ENCODE data around the gene RAB27A. TPM values are rescaled to one million over a fixed set of nuclear protein-coding genes. Genes with fewer than 3 reads are reported as not detected.

Gene RAB27A
- total and polyA plus RNA-seq, 7 donors = 13.0 to 194 (median 27.7) TPM

- TF ChIP-seq POLR2AphosphoS5 (IDR thresholded peaks at IDR 0.05) (no peak), CTCF (IDR thresholded peaks at IDR 0.05) (no peak), POLR2A (IDR thresholded peaks at IDR 0.05) (no peak), EP300 (IDR thresholded peaks at IDR 0.05) (no peak)
- Histone ChIP-seq H3K27ac (no peak overlapping the region), H3K27me3 (no peaks in the 10 kb centered on the region), H3K9me3 (no peaks in the 10 kb centered on the region), H3K36me3 (peaks cover 0 to 66% (median 2%) of the 10 kb centered on the region in 4 donors), H3K4me3 (no peak overlapping the region), H3K4me1 (peaks cover 0 to 5% (median 0%) of the 10 kb centered on the region in 4 donors)
- intact Hi-C loops (cut with DNase I) = no loop called here
- DNase-seq = no peak
These were observed 64.7 kb downstream of the RAB27A start for GRCh38 chr15:55224892-55225291.

GRCh38 chr15:55222588-55222987 lies 67.0 kb downstream of the RAB27A start:
- Histone ChIP-seq H3K36me3 (peaks cover 0 to 52% (median 2%) of the 10 kb centered on the region in 4 donors), H3K9me3 (no peaks in the 10 kb centered on the region), H3K27me3 (no peaks in the 10 kb centered on the region), H3K4me3 (no peak overlapping the region), H3K27ac (no peak overlapping the region), H3K4me1 (peaks cover 0 to 7% (median 5%) of the 10 kb centered on the region in 4 donors)
- no peak for DNase-seq
- no peak for TF ChIP-seq EP300 (IDR thresholded peaks at IDR 0.05)
- TF ChIP-seq POLR2A (IDR thresholded peaks at IDR 0.05) = no peak
- TF ChIP-seq POLR2AphosphoS5 (IDR thresholded peaks at IDR 0.05) = no peak
- no peak for TF ChIP-seq CTCF (IDR thresholded peaks at IDR 0.05)
- intact Hi-C loops (cut with DNase I) = no loop called here

GRCh38 chr15:55221090-55222011 lies 68.3 kb downstream of the RAB27A start:
- Histone ChIP-seq H3K36me3 (peaks cover 0 to 50% (median 2%) of the 10 kb centered on the region in 4 donors), H3K4me1 (peaks cover 0 to 7% (median 5%) of the 10 kb centered on the region in 4 donors), H3K4me3 (no peak overlapping the region), H3K27me3 (no peaks in the 10 kb centered on the region), H3K27ac (peak overlapping the region in 3 of 4 donors; percentile 17 to 58 (median 42)), H3K9me3 (no peaks in the 10 kb centered on the region)
- no peak for DNase-seq
- 43 to 80% methylated on average over 6 of the region's 6 CpGs for WGBS, 2 donors
- intact Hi-C loops (cut with DNase I) = no loop called here
- TF ChIP-seq POLR2A (IDR thresholded peaks at IDR 0.05) = no peak
- peak in 2 of 4 donors; percentile 34 to 36 for TF ChIP-seq POLR2AphosphoS5 (IDR thresholded peaks at IDR 0.05)

- Histone ChIP-seq H3K4me1 (peaks cover 0 to 7% (median 5%) of the 10 kb centered on the region in 4 donors), H3K36me3 (peaks cover 0 to 42% (median 0%) of the 10 kb centered on the region in 4 donors), H3K4me3 (no peak overlapping the region), H3K27ac (peak overlapping the region in 3 of 4 donors; percentile 17 to 58 (median 42)), H3K9me3 (no peaks in the 10 kb centered on the region), H3K27me3 (no peaks in the 10 kb centered on the region)
- intact Hi-C loops (cut with DNase I) = no loop called here
- no peak for DNase-seq
- TF ChIP-seq POLR2A (IDR thresholded peaks at IDR 0.05) (no peak), POLR2AphosphoS5 (IDR thresholded peaks at IDR 0.05) (no peak), CTCF (IDR thresholded peaks at IDR 0.05) (no peak), EP300 (IDR thresholded peaks at IDR 0.05) (no peak)
These were observed 69.0 kb downstream of the RAB27A start for GRCh38 chr15:55220606-55221005.

GRCh38 chr15:55218056-55218455 lies 71.6 kb downstream of the RAB27A start:
- Histone ChIP-seq H3K36me3 (peaks cover 0 to 20% (median 0%) of the 10 kb centered on the region in 4 donors), H3K4me1 (peaks cover 0 to 7% (median 5%) of the 10 kb centered on the region in 4 donors), H3K27ac (peak overlapping the region in 2 of 4 donors; percentile 34 to 48), H3K9me3 (no peaks in the 10 kb centered on the region), H3K27me3 (no peaks in the 10 kb centered on the region), H3K4me3 (no peak overlapping the region)
- no peak for TF ChIP-seq EP300 (IDR thresholded peaks at IDR 0.05)
- no peak for TF ChIP-seq POLR2AphosphoS5 (IDR thresholded peaks at IDR 0.05)
- TF ChIP-seq POLR2A (IDR thresholded peaks at IDR 0.05) = no peak
- no peak for TF ChIP-seq CTCF (IDR thresholded peaks at IDR 0.05)
- intact Hi-C loops (cut with DNase I) = no loop called here
- WGBS, 2 donors = 67 to 85% methylated on average over 2 of the region's 2 CpGs
- no peak for DNase-seq
